Muscle of arm (tissue), 12 donors: Measurements from ENCODE around the gene AATF. TPM values are rescaled to one million over a fixed set of nuclear protein-coding genes. Genes with fewer than 3 reads are reported as not detected.

ENCODE experiments used
- DNase-seq: peaks from one replicate; pipeline ENCODE4 v3.0.0-alpha.2; 2013
- polyA plus RNA-seq, 12 donors: library from polyadenylated mRNA; unstranded; fragments of 120-200 nt; gene quantifications; one replicate each; pipeline ENCODE4 v1.2.1, GENCODE V29; 2013; ENCODE audit not compliant: insufficient read length in 12 of 12

AATF gene
- polyA plus RNA-seq, 12 donors, result 19.8 to 54.2 (median 22.9) TPM; not detected in 1

DNA sequence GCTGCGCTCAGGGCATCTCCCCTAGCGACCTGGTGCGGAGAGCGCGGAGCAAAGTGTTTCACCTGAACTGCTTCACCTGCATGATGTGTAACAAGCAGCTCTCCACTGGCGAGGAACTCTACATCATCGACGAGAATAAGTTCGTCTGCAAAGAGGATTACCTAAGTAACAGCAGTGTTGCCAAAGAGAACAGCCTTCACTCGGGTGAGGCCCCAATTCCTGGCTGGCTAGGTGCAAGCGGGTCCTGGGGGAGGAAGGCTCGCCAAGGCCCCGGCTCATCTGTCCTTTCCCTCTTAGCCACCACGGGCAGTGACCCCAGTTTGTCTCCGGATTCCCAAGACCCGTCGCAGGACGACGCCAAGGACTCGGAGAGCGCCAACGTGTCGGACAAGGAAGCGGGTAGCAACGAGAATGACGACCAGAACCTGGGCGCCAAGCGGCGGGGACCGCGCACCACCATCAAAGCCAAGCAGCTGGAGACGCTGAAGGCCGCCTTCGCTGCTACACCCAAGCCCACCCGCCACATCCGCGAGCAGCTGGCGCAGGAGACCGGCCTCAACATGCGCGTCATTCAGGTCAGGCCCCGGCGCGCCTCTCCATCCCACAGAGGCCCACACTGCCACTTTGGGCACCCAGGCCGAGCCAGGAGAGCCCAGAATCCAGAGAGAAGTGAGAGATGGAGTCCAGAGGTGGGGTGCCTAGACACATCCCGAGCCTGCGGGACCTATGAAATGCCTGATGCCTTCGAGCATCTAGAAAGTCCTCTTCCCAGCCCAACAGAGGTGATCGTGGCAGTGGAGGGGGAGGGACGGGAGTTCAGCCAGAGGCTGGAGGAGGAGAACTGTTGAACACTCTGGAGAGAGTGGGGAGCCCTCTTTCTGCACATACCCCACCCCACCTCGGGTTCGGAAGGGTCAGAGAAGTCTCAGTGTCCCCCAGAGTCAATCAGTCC is 8.2 kb upstream of the AATF start:
- no peak for DNase-seq

GRCh38 chr17:36941265-36942010 is 7.3 kb upstream of the AATF start:
- no peak for DNase-seq

DNA sequence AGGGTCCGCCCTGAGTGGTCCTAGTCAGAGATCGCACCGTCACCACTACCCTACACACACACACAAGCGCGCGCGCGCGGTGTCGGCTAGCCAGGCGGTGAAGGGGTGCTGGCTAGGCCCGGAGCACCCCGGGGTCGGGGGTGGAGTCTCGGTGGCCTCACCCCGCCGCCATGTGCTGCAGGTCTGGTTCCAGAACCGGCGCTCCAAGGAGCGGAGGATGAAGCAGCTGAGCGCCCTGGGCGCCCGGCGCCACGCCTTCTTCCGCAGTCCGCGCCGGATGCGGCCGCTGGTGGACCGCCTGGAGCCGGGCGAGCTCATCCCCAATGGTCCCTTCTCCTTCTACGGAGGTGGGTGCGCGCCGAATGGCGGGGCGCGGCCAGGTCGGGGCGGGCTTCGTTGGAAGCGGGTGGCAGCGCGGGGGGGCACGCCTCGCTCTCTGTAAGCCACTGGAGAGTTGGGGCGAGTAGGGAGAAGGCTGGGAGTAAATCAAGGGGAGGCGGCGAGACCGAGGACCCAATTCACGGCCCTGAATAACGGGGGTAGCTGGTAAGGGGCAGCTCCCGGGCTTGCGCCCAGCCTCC is 6.6 kb upstream of the AATF start:
- no peak for DNase-seq

DNA sequence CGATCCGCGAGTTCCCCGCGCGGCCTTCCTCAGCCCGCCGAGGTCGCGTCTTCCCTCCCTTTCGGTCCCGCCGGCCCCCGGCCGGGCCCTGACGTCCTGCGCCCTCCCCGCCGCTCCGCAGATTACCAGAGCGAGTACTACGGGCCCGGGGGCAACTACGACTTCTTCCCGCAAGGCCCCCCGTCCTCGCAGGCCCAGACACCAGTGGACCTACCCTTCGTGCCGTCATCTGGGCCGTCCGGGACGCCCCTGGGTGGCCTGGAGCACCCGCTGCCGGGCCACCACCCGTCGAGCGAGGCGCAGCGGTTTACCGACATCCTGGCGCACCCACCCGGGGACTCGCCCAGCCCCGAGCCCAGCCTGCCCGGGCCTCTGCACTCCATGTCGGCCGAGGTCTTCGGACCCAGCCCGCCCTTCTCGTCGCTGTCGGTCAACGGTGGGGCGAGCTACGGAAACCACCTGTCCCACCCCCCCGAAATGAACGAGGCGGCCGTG is 6.1 kb upstream of the AATF start:
- no peak for DNase-seq

DNA sequence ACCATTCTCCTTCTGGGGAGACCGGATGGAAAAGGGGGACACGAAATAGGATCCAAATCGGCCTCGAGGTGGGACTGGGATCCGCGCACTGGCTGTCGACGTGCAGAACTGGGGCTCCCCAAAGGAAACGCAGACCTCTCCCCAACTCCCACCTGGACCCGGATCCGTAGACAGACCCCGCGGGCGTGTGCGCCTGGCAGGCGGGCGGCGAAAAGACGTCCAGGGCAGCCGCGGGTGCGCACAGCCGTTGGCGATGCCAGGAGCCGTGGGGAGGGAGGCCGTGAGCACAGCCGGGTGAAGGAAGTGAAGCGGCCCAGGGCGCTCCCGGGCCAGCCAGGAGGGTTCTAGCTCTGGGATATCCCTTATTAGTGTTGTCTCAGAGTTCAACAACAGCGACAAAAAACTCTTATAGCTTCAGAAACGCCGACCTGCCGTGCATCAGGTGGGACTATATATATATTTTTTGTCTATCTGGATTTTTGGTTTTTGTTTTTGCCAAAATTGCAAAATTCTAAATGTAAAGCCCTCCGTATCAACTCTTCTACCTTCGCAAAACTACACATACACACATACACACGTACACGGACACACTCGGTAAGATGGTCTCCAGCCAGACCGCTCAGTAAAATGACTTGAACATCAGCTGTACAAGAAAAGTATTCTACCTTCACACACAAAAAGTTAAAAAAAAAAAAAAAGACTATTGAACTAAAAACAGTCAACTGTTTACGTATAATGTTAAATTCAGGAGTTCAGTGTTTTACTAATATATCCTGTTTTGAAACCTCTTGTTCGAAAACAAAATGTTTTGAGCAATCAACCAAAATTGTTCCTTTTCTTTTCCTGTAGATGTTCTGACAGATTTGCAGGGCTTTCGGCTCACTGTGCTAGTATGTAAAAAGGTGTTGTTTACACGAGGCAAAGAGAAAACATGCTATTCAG is 5.2 kb upstream of the AATF start:
- no peak for DNase-seq

GRCh38 chr17:36944553-36944952 is 4.2 kb upstream of the AATF start:
- no peak for DNase-seq

- no peak for DNase-seq
Measured at GRCh38 chr17:36945140-36945539, 3.6 kb upstream of the AATF start.

- no peak for DNase-seq
Measured at GRCh38 chr17:36945959-36946725, 2.6 kb upstream of the AATF start.

- DNase-seq, result no peak
Measured at GRCh38 chr17:36946726-36947091, 2.0 kb upstream of the AATF start.

- no peak for DNase-seq
Measured at GRCh38 chr17:36947922-36948716, 635 bp upstream of the AATF start.

DNA sequence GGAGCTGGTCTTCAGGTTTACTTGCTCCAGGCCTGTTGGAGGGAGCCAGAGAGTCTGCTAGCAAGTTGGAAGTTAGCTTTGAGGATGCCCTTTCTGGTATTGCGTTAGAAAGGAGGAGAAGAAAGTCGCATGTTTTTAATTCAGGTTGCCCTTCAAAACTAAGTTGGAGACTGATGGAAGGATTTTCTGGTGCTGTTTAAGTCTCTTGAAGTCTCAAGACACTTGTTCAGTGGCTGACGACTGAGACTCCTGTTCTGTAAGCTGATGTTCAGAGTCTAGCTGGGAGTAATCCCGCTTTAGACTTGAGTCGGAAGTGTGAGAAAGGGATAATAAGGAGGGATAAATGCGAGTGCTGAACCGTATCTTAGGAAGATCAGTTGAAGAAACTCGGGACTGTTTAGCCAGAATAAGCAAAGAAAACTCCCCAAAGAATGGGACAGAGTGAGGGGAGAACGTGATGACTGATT is 740 bp downstream of the AATF start:
- no peak for DNase-seq

GRCh38 chr17:36950027-36950426 is 1.3 kb downstream of the AATF start:
- DNase-seq, result no peak

- no peak for DNase-seq
Measured at GRCh38 chr17:36951084-36951789, 2.5 kb downstream of the AATF start.

DNA sequence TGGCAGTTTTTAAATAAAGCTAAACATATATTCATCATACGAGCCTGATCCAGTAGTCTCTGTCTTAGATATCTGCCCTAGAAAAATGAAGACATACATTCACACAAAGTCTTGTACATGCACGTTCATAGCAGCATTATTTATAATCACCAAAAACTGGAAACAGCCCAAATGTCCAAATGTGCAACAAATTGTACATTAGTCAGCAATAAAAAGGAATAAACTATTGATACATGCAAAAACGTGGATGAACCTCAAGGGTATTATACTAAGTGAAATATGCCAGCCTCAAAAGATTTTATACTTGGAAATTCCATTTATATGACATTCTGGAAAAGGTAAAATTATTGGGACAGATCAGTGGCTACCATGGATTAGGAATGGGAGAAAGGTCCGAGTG is 22.8 kb downstream of the AATF start:
- no peak for DNase-seq

GRCh38 chr17:36972186-36972700 is 23.5 kb downstream of the AATF start:
- DNase-seq, result no peak

- no peak for DNase-seq
Measured at GRCh38 chr17:36972905-36973304, 24.2 kb downstream of the AATF start.

DNA sequence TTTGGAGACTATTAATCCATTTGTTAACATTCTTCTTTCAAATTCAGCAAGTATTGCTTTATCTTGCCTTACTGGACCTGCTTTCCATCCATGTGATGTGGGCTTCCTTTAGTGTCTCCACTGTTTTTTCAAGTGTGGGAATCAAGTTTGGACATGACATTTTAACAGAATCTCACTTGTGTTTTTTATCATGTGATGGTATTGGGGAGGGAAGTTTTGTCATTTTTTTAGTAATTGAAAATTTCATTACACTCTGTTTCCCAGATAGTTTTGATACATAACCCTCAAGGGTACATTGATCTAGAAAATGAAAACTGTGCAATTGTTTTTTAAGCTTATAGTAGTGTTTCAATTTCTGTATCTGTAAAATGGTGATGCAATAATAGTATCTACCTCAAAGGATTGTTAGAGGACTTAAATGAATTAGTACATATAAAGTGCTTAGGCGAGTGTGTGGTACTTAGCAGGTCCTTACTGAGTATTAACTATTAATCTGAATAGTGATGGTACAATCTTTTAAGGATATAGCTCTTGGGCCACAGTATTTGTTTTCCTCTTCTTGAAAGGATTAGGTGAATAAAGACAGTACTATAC is 27.3 kb downstream of the AATF start:
- no peak for DNase-seq

DNA sequence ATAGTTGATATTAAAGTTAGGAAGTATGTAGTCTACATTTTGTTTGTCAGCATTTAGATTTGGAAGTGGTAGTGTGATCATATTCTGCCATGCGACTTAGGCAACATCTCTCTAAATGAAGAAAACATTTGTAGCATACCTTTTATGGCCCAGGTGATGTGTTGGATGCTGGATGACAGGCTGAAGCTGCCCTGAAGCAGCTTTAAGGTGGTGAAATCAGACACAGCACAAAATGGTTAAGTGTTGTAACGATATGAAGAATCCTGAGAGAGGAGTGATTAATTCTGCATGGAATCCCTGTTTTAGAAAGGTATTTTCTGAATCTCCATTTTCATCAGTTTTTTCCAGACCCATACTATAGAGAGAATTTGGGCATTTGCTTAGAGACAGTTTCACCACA is 28.3 kb downstream of the AATF start:
- DNase-seq, result no peak
